ENCODE results near the gene SNTG2.

The SNTG2 gene

GRCh38 chr2:1253629-1254028 is 303.0 kb downstream of the SNTG2 start:
- no peak overlapping the region for H3K4me3 ChIP-seq (ENCODE audit: control insufficient read depth, low read depth, low read length)
- DNase-seq (ENCODE audit: low read depth), result no peak
- no peak for TF ChIP-seq CTCF (IDR thresholded peaks at IDR 0.05; ENCODE audit: control insufficient read depth, insufficient read depth, low read depth, low read length, missing control alignments)

GRCh38 chr2:1254662-1255343 is 304.2 kb downstream of the SNTG2 start:
- DNase-seq (ENCODE audit: low read depth), result no peak
- no peak for TF ChIP-seq CTCF (IDR thresholded peaks at IDR 0.05; ENCODE audit: control insufficient read depth, insufficient read depth, low read depth, low read length, missing control alignments)
- no peak overlapping the region for H3K4me3 ChIP-seq (ENCODE audit: control insufficient read depth, low read depth, low read length)

GRCh38 chr2:1256632-1257324 is 306.1 kb downstream of the SNTG2 start:
- no peak for TF ChIP-seq CTCF (IDR thresholded peaks at IDR 0.05; ENCODE audit: control insufficient read depth, insufficient read depth, low read depth, low read length, missing control alignments)
- DNase-seq (ENCODE audit: low read depth), result no peak
- no peak overlapping the region for H3K4me3 ChIP-seq (ENCODE audit: control insufficient read depth, low read depth, low read length)

- no peak overlapping the region for H3K4me3 ChIP-seq (ENCODE audit: control insufficient read depth, low read depth, low read length)
- no peak for DNase-seq (ENCODE audit: low read depth)
- TF ChIP-seq CTCF (IDR thresholded peaks at IDR 0.05; ENCODE audit: control insufficient read depth, insufficient read depth, low read depth, low read length, missing control alignments), result no peak
Observed at GRCh38 chr2:1257334-1257733, 306.7 kb downstream of the SNTG2 start.

- no peak for DNase-seq (ENCODE audit: low read depth)
- no peak for TF ChIP-seq CTCF (IDR thresholded peaks at IDR 0.05; ENCODE audit: control insufficient read depth, insufficient read depth, low read depth, low read length, missing control alignments)
- H3K4me3 ChIP-seq (ENCODE audit: control insufficient read depth, low read depth, low read length), result no peak overlapping the region
Observed at GRCh38 chr2:1259746-1260145, 309.1 kb downstream of the SNTG2 start.

- DNase-seq (ENCODE audit: low read depth), result no peak
- TF ChIP-seq CTCF (IDR thresholded peaks at IDR 0.05; ENCODE audit: control insufficient read depth, insufficient read depth, low read depth, low read length, missing control alignments), result no peak
- no peak overlapping the region for H3K4me3 ChIP-seq (ENCODE audit: control insufficient read depth, low read depth, low read length)
Observed at GRCh38 chr2:1262609-1263008, 312.0 kb downstream of the SNTG2 start.

Data from AG09309 (cell line).